ENCODE measurements around the gene WTIP. TPM values are rescaled to one million over a fixed set of nuclear protein-coding genes. Genes with fewer than 3 reads are reported as not detected.
A peak's percentile ranks its signal among the peaks of the same experiment; 100 is the strongest.
"Not testable (repeated sequence)": the region's sequence is repeated elsewhere in the genome, so short reads cannot be mapped to it uniquely, and the experiment has no call there.

WTIP gene
- total RNA-seq, 1 experiment from 2014 or later, result 32.5 TPM

DNA sequence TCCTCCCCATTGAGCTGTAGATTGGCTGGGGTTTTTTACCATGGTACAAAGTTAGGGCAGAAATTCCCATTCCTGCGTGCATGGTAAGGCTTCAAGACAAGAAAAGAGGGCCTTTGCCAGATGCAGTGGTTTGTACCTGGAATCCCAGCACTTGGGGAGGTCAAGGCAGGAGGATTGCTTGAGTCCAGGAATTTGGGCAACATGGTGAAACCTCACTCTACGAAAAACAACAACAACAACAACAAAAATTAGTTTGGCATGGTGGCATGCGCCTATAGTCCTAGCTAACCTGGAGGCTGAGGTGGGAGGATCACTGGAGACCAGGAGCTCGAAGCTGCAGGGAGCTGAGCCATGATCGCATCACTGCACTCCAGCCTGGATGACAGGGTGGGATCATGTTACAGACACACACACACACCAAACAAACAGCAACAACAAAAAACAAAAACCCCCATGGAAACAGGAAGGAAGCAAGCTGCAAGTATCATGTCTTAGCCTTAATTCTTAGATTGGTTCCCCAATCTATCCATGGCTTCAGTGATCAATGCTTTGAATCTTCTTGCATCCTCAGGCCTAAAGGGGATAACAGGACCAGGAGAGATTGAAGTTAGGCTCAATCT, 5.5 kb upstream of the WTIP start:
- Histone ChIP-seq H2BK5ac (ENCODE audit: insufficient read length, low read length) (no peak overlapping the region), H3K9me3 (ENCODE audit: control insufficient read depth, low read depth, low read length) (no peaks in the 10 kb centered on the region), H2BK12ac (ENCODE audit: insufficient read length, low read depth, low read length) (no peak overlapping the region), H3K4me2 (ENCODE audit: insufficient read depth, insufficient read length, low read length) (no peak overlapping the region), H3K4ac (ENCODE audit: low read depth, low read length) (no peak overlapping the region), H3K4me1 (ENCODE audit: insufficient read depth, low read length) (no peaks in the 10 kb centered on the region; the same call in 1 of the 2 replicates), H4K91ac (ENCODE audit: insufficient read length, low read depth, low read length) (no peak overlapping the region), H3K23ac (ENCODE audit: insufficient read length, low read depth, low read length) (no peak overlapping the region), H3K14ac (ENCODE audit: insufficient read depth, low read length) (no peak overlapping the region), H3K9ac (ENCODE audit: extremely low read depth, insufficient read length, low read length) (no peak overlapping the region), H4K5ac (ENCODE audit: insufficient read length, low read depth, low read length) (no peak overlapping the region), H3K23me2 (ENCODE audit: insufficient read length, low read depth, low read length, poor library complexity, severe bottlenecking) (peaks cover 6% of the 10 kb centered on the region), H2BK15ac (ENCODE audit: low read depth, low read length) (no peak overlapping the region), H2AK5ac (ENCODE audit: insufficient read length, low read length) (no peak overlapping the region), H3K27me3 (ENCODE audit: insufficient read depth, low read length) (no peaks in the 10 kb centered on the region), H3K27ac (ENCODE audit: insufficient read length, low read depth, low read length) (no peak overlapping the region), H3K79me2 (ENCODE audit: insufficient read depth, low read length) (no peaks in the 10 kb centered on the region), H3K56ac (ENCODE audit: insufficient read length, low read depth, low read length) (no peak overlapping the region), H2BK20ac (ENCODE audit: low read depth, low read length, poor library complexity, severe bottlenecking) (no peak overlapping the region), H2AFZ (ENCODE audit: low read length) (no peak overlapping the region), H3K18ac (ENCODE audit: insufficient read length, low read depth, low read length) (no peak overlapping the region), H2BK120ac (ENCODE audit: low read depth, low read length, poor library complexity, severe bottlenecking) (no peak overlapping the region), H4K8ac (replicated peaks; ENCODE audit: insufficient read length, low read depth, low read length) (no peak overlapping the region), H3T11ph (ENCODE audit: low read length) (no peak overlapping the region), H3K79me1 (ENCODE audit: insufficient read depth, low read depth, low read length, poor library complexity, severe bottlenecking) (no peaks in the 10 kb centered on the region), H4K20me1 (ENCODE audit: control insufficient read depth, insufficient read depth, insufficient read length) (no peaks in the 10 kb centered on the region)
- Mint-ChIP-seq H3K9me3 (peaks cover 2 to 3% of the 10 kb centered on the region in 2 experiments; a peak in 2 of 5 replicates), H3K4me3 (no peak overlapping the region), H3K36me3 (ENCODE audit: insufficient read depth in 1 of 3, low read depth in 3 of 3) (peaks cover 10 to 29% (median 21%) of the 10 kb centered on the region in 3 experiments; a peak in 6 of 7 replicates), H3K27me3 (ENCODE audit: low read depth) (peaks cover 14% of the 10 kb centered on the region), H3K4me1 (peaks cover 8 to 12% of the 10 kb centered on the region in 2 experiments), H3K27ac (peak overlapping the region in 1 of 3 experiments; percentile 26; a peak in 1 of 7 replicates)
- TF ChIP-seq, protein P1, sequence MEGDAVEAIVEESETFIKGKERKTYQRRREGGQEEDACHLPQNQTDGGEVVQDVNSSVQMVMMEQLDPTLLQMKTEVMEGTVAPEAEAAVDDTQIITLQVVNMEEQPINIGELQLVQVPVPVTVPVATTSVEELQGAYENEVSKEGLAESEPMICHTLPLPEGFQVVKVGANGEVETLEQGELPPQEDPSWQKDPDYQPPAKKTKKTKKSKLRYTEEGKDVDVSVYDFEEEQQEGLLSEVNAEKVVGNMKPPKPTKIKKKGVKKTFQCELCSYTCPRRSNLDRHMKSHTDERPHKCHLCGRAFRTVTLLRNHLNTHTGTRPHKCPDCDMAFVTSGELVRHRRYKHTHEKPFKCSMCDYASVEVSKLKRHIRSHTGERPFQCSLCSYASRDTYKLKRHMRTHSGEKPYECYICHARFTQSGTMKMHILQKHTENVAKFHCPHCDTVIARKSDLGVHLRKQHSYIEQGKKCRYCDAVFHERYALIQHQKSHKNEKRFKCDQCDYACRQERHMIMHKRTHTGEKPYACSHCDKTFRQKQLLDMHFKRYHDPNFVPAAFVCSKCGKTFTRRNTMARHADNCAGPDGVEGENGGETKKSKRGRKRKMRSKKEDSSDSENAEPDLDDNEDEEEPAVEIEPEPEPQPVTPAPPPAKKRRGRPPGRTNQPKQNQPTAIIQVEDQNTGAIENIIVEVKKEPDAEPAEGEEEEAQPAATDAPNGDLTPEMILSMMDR (conservative IDR thresholded peaks at IDR 0.05), result no peak
- DNase-seq, result no peak
- WGBS (ENCODE audit: extremely low coverage, insufficient read length, low lambda C conversion rate), result no CpG with 5 or more reads among the region's 5 CpGs

DNA sequence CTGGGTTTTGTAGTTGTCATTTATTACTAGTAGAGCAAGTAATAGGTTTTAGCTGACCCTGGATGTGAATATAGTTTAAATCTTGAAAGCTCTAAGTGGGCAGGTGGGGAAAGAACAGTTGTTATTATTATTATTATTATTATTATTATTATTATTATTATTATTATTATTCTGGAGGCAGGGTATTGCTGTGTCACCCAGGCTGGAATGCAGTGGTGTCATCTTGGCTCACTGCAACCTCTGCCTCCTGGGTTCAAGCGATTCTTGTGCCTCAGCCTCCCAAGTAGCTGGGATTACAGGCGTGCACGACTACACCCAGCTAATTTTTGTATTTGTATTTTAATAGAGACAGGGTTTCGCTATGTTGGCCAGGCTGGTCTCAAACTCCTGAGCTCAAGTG, 3.1 kb upstream of the WTIP start:
- H3K18ac ChIP-seq (ENCODE audit: insufficient read length, low read depth, low read length); H3K27ac Mint-ChIP-seq; H4K91ac ChIP-seq (ENCODE audit: insufficient read length, low read depth, low read length); H2BK120ac ChIP-seq (ENCODE audit: low read depth, low read length, poor library complexity, severe bottlenecking); H3K36me3 Mint-ChIP-seq (ENCODE audit: insufficient read depth in 1 of 3, low read depth in 3 of 3); H3K4me3 Mint-ChIP-seq; H3K56ac ChIP-seq (ENCODE audit: insufficient read length, low read depth, low read length); H3K9ac ChIP-seq (ENCODE audit: extremely low read depth, insufficient read length, low read length); H2BK5ac ChIP-seq (ENCODE audit: insufficient read length, low read length); DNase-seq; H2AFZ ChIP-seq (ENCODE audit: low read length); H2AK5ac ChIP-seq (ENCODE audit: insufficient read length, low read length); H4K5ac ChIP-seq (ENCODE audit: insufficient read length, low read depth, low read length); H3K27ac ChIP-seq (ENCODE audit: insufficient read length, low read depth, low read length); H4K8ac ChIP-seq (replicated peaks; ENCODE audit: insufficient read length, low read depth, low read length); H3K23ac ChIP-seq (ENCODE audit: insufficient read length, low read depth, low read length); H3K9me3 Mint-ChIP-seq; H3K79me1 ChIP-seq (ENCODE audit: insufficient read depth, low read depth, low read length, poor library complexity, severe bottlenecking); H3T11ph ChIP-seq (ENCODE audit: low read length); H3K4ac ChIP-seq (ENCODE audit: low read depth, low read length); H2BK12ac ChIP-seq (ENCODE audit: insufficient read length, low read depth, low read length); H3K9me3 ChIP-seq (ENCODE audit: control insufficient read depth, low read depth, low read length); H3K14ac ChIP-seq (ENCODE audit: insufficient read depth, low read length); H4K20me1 ChIP-seq (ENCODE audit: control insufficient read depth, insufficient read depth, insufficient read length); H2BK20ac ChIP-seq (ENCODE audit: low read depth, low read length, poor library complexity, severe bottlenecking); H3K4me2 ChIP-seq (ENCODE audit: insufficient read depth, insufficient read length, low read length); H3K79me2 ChIP-seq (ENCODE audit: insufficient read depth, low read length); H2BK15ac ChIP-seq (ENCODE audit: low read depth, low read length); H3K27me3 ChIP-seq (ENCODE audit: insufficient read depth, low read length); H3K4me1 ChIP-seq (ENCODE audit: insufficient read depth, low read length): not testable (repeated sequence)
- Mint-ChIP-seq H3K4me1 (peaks cover 10 to 20% of the 10 kb centered on the region in 2 experiments), H3K27me3 (ENCODE audit: low read depth) (peaks cover 24% of the 10 kb centered on the region)
- H3K23me2 ChIP-seq (ENCODE audit: insufficient read length, low read depth, low read length, poor library complexity, severe bottlenecking), result peaks cover 17% of the 10 kb centered on the region
- WGBS (ENCODE audit: extremely low coverage, insufficient read length, low lambda C conversion rate), result no CpG with 5 or more reads among the region's 4 CpGs

Measured in H9 (cell line).